Lower leg skin (tissue), 3 donors: ENCODE measurements around the gene ACTR2.

Experiments
- CTCF ChIP-seq, 3 donors: fragments of 450-650 bp; IDR thresholded peaks; one replicate each; pipeline ENCODE4 v1.5.1; 2016; ENCODE audit warnings: antibody characterized with exemption in 3 of 3, mild to moderate bottlenecking in 3 of 3, moderate library complexity in 2 of 3
- POLR2A ChIP-seq, 2 donors: fragments of 450-650 bp; IDR thresholded peaks; one replicate each; pipeline ENCODE4 v1.6.1; 2016 to 2017; ENCODE audit warnings: antibody characterized with exemption in 2 of 2, mild to moderate bottlenecking in 1 of 2, moderate library complexity in 1 of 2

- TF ChIP-seq POLR2A (IDR thresholded peaks at IDR 0.05) (no peak), CTCF (IDR thresholded peaks at IDR 0.05) (no peak)
Observed at GRCh38 chr2:65193446-65193845, 34.2 kb upstream of the ACTR2 start.
